Esophagus muscularis mucosa (tissue), 3 donors: ENCODE measurements around the gene CHAD.

ENCODE experiments used
- CTCF ChIP-seq, 3 experiments: fragments of 200-600 bp in 2 of 3; fragments of 450-650 bp in 1 of 3; sonication (generic) in 2 of 3; IDR thresholded peaks; one replicate each; pipeline ENCODE4 v1.5.1; 2017 to 2019; ENCODE audit warnings: antibody characterized with exemption in 3 of 3, mild to moderate bottlenecking in 2 of 3, moderate library complexity in 1 of 3
- EP300 ChIP-seq: sonication (generic); formaldehyde crosslinking; IDR thresholded peaks from one replicate; pipeline ENCODE4 v1.6.1; 2017; ENCODE audit warnings: antibody characterized with exemption

GRCh38 chr17:50426472-50426782 is 42.3 kb downstream of the CHAD start:
- TF ChIP-seq CTCF (IDR thresholded peaks at IDR 0.05) (no peak), EP300 (no peak)
